GM12878 (cell line): Measurements from ENCODE around the gene SENP5. TPM values are rescaled to one million over a fixed set of nuclear protein-coding genes. Genes with fewer than 3 reads are reported as not detected.

ENCODE experiments used
- ATAC-seq: fragments of 200-7000 bp; cut with Tn5 transposase; 3 replicates; pipeline ENCODE4 v1.9.1; 2020; ENCODE audit warnings: mild to moderate bottlenecking, moderate library complexity
- BruUV-seq: library from RNA; stranded (reverse); fragments of 400-500 nt; replicated peaks from 2 replicates; lab custom pipeline; 2021; lab: Mats Ljungman, UMichigan
- CTCF ChIA-PET: fragments of 300-600 bp; sonication (Branson Sonifier 250); formaldehyde crosslinking; extraction: SDS; loops from one replicate; lab custom pipeline; 2021; ENCODE audit warnings: inconsistent platforms; lab: Yijun Ruan, JAX
- POLR2A ChIA-PET: fragments of 350-600 bp; formaldehyde crosslinking; extraction: SDS; loops from one replicate; lab custom pipeline; 2021; ENCODE audit warnings: inconsistent platforms; lab: Charles Lee
- RAD21 ChIA-PET: fragments of 300-600 bp; sonication (Branson Sonifier 250); formaldehyde crosslinking; loops from one replicate; lab custom pipeline; 2023; ENCODE audit warnings: antibody characterized with exemption; ENCODE audit not compliant: unreplicated experiment; lab: Charles Lee
- SMC1A ChIA-PET: fragments of 300-600 bp; sonication (Branson Sonifier 250); formaldehyde crosslinking; loops from one replicate; lab custom pipeline; 2023; ENCODE audit not compliant: unreplicated experiment, uncharacterized antibody; lab: Charles Lee
- DNase-seq: peaks from one replicate; pipeline ENCODE4 v3.0.0-alpha.2; 2011; ENCODE audit warnings: low read depth, low spot score
- FAIRE-seq: peaks from 3 replicates; lab custom pipeline; 2011; peaks lifted over from hg19 to GRCh38; lab: Jason Lieb, UNC
- H2AFZ ChIP-seq: 2 replicates; pipeline ENCODE4 v1.6.0; 2011; ENCODE audit warnings: low read depth, low read length, control low read depth; ENCODE audit not compliant: control insufficient read depth
- H3K27ac ChIP-seq: 2 replicates; pipeline ENCODE4 v1.5.1; 2011; ENCODE audit warnings: control low read depth; ENCODE audit not compliant: control insufficient read depth, insufficient read depth
- H3K27me3 ChIP-seq, 2 experiments: replicated peaks in 1 of 2; 2 replicates each; pipeline versions ENCODE4 v1.6.0 to v1.6.1; 2011; ENCODE audit warnings: low read length in 1 of 2; ENCODE audit not compliant: control insufficient read depth in 2 of 2, insufficient read depth in 2 of 2
- H3K36me3 ChIP-seq, 2 experiments: 2 replicates each; pipeline ENCODE4 v1.5.1; 2011; ENCODE audit warnings: low read length in 1 of 2; ENCODE audit not compliant: control insufficient read depth in 2 of 2, insufficient read depth in 2 of 2
- H3K4me1 ChIP-seq: 2 replicates; pipeline ENCODE4 v1.6.1; 2011; ENCODE audit warnings: mild to moderate bottlenecking, low read length, moderate library complexity, mixed read lengths; ENCODE audit not compliant: control insufficient read depth, insufficient read depth
- H3K4me2 ChIP-seq: 2 replicates; pipeline ENCODE4 v1.6.0; 2011; ENCODE audit warnings: control low read depth; ENCODE audit not compliant: control insufficient read depth, insufficient read depth
- H3K4me3 ChIP-seq: fragments of 200-600 bp; sonication (generic); 2 replicates; pipeline ENCODE4 v1.5.1; 2016
- H3K79me2 ChIP-seq: 2 replicates; pipeline ENCODE4 v1.6.0; 2011; ENCODE audit warnings: low read length; ENCODE audit not compliant: control insufficient read depth, insufficient read depth
- H3K9ac ChIP-seq: 2 replicates; pipeline ENCODE4 v1.8.0; 2011; ENCODE audit warnings: low read length, control low read depth, mixed read lengths; ENCODE audit not compliant: control insufficient read depth, insufficient read depth
- H3K9me3 ChIP-seq: replicated peaks from 3 replicates; pipeline ENCODE4 v1.5.1; 2011; ENCODE audit warnings: mild to moderate bottlenecking, low read length; ENCODE audit not compliant: control insufficient read depth, insufficient read depth
- H4K20me1 ChIP-seq: 2 replicates; pipeline ENCODE4 v1.6.0; 2011; ENCODE audit not compliant: control insufficient read depth, insufficient read depth
- DPF2 ChIP-seq: fragments of 450-650 bp; IDR thresholded peaks from 2 replicates; pipeline ENCODE4 v1.6.1; 2017; ENCODE audit warnings: mild to moderate bottlenecking
- MEF2A ChIP-seq: IDR thresholded peaks from 2 replicates; pipeline ENCODE4 v1.6.1; 2011; ENCODE audit warnings: low read depth, mild to moderate bottlenecking, low read length, moderate library complexity; ENCODE audit not compliant: insufficient read depth
- MYB ChIP-seq: fragments of 150-350 bp; IDR thresholded peaks from 2 replicates; pipeline ENCODE4 v1.6.1; 2014; ENCODE audit warnings: mild to moderate bottlenecking, low read depth, low read length, borderline replicate concordance
- PAX5 ChIP-seq: IDR thresholded peaks from 2 replicates; pipeline ENCODE4 v1.6.1; 2011; ENCODE audit warnings: low read depth, low read length, borderline replicate concordance
- PML ChIP-seq: IDR thresholded peaks from 2 replicates; pipeline ENCODE4 v1.6.1; 2012; ENCODE audit warnings: low read length, inconsistent platforms
- SIN3A ChIP-seq: IDR thresholded peaks from 2 replicates; pipeline ENCODE4 v1.6.1; 2012; ENCODE audit warnings: low read depth, low read length, improper control_type of control experiment
- WRNIP1 ChIP-seq: IDR thresholded peaks from 2 replicates; pipeline ENCODE4 v1.6.1; 2011; ENCODE audit warnings: low read depth, low read length, improper control_type of control experiment, borderline replicate concordance
- WGBS: methylation state at CpG from one replicate; pipeline ENCODE4 v1.1.6; 2016; ENCODE audit warnings: low lambda C conversion rate; ENCODE audit not compliant: insufficient replicate concordance, insufficient coverage; ENCODE audit errors: missing lambda C conversion rate; 5-methylcytosine and 5-hydroxymethylcytosine counted together
- in situ Hi-C: fragments of 300-500 bp; cut with MboI; formaldehyde crosslinking; loops from 9 replicates; pipeline ENCODE4 v1.14.3; 2018; ENCODE audit warnings: mixed read lengths
- intact Hi-C: fragments of 100-400 bp; cut with micrococcal nuclease; formaldehyde crosslinking; loops from one replicate; pipeline ENCODE4 v1.14.2; 2022; ENCODE audit not compliant: unreplicated experiment
- polyA plus RNA-seq, 11 experiments: library from polyadenylated mRNA; depleted of rRNA in 4 of 11; unstranded in 6 of 11; stranded (reverse) in 5 of 11; fragments of >200 nt; fragmentation: Nextera tagmentation in 4 of 11; fragmentation: Illumina TruSeq in 1 of 11; extraction: Ambion mirVana in 4 of 11; extraction: Trizol in 1 of 11; gene quantifications; 1 replicate in 1 of 11; 2 replicates in 10 of 11; pipeline versions ENCODE4 v1.2.1 to v1.2.3, GENCODE V29; 2011 to 2016; ENCODE audit warnings: inconsistent platforms in 2 of 11, missing spikeins in 2 of 11, low read depth in 1 of 11
- total RNA-seq, 4 experiments: library from RNA; depleted of rRNA in 3 of 4; stranded (reverse); fragments of >200 nt in 3 of 4; fragmentation: Illumina TruSeq in 1 of 4; extraction: Trizol in 1 of 4; gene quantifications; 2 replicates each; pipeline versions ENCODE4 v1.2.1 to v1.2.3, GENCODE V29; 2013 to 2021
- TF ChIP-seq, protein P1 (sequence below): IDR thresholded peaks from 2 replicates; pipeline ENCODE4 v1.6.1; 2011; ENCODE audit warnings: borderline replicate concordance, low read depth, mild to moderate bottlenecking, moderate library complexity, low read length; ENCODE audit not compliant: insufficient read depth, poor library complexity, severe bottlenecking
- TF ChIP-seq, protein P2 (sequence below): fragments of 450-650 bp; IDR thresholded peaks from 2 replicates; pipeline ENCODE4 v1.6.1; 2017; ENCODE audit warnings: mild to moderate bottlenecking
- TF ChIP-seq, protein P3 (sequence below): IDR thresholded peaks from 2 replicates; pipeline ENCODE4 v1.6.1; 2012; ENCODE audit warnings: low read length, inconsistent platforms

Gene SENP5
- total and polyA plus RNA-seq, 10 of the 15 experiments (the other 5 are each of a cell fraction or from before 2014, with no cell fraction given) = 6.4 to 28.4 (median 15.6) TPM

DNA sequence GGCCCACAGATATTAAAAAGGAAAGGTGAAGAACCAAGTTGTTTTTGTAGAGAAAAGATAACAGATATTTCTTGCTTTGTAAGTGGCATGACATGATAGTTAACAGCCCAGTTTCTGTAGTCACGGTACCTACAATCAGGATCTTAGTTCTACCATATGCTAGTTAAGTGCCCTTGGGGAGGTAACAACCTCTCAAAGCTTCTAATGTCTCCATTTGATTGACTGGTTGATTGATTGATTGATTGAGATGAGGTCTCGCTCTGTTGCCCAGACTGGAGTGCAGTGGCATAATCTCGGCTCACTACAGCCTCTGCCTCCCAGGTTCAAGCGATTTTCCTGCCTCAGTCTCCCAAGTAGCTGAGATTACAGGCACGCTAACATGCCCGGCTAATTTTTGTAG, 28.5 kb downstream of the SENP5 start:
- RAD21 ChIA-PET = no interaction called here
- Histone ChIP-seq H4K20me1 (no peaks in the 10 kb centered on the region), H3K36me3 (no peaks in the 10 kb centered on the region; a peak in 2 of 4 replicates), H3K9me3 (no peaks in the 10 kb centered on the region), H2AFZ (no peak overlapping the region), H3K4me1 (no peaks in the 10 kb centered on the region), H3K9ac (no peak overlapping the region), H3K4me2 (no peak overlapping the region), H3K27ac (no peak overlapping the region), H3K79me2 (peaks cover 15% of the 10 kb centered on the region), H3K4me3 (no peak overlapping the region), H3K27me3 (no peaks in the 10 kb centered on the region)
- ATAC-seq (no peak), DNase-seq (no peak), FAIRE-seq (no peak)
- no TSS peak for BruUV-seq
- in situ Hi-C loops = no loop called here
- WGBS = 96% methylated on average over 6 of the region's 6 CpGs
- CTCF ChIA-PET = no interaction called here
- intact Hi-C loops = no loop called here
- SMC1A ChIA-PET = no interaction called here
- TF ChIP-seq DPF2 = no peak
- no peak for TF ChIP-seq WRNIP1
- TF ChIP-seq, protein P1, sequence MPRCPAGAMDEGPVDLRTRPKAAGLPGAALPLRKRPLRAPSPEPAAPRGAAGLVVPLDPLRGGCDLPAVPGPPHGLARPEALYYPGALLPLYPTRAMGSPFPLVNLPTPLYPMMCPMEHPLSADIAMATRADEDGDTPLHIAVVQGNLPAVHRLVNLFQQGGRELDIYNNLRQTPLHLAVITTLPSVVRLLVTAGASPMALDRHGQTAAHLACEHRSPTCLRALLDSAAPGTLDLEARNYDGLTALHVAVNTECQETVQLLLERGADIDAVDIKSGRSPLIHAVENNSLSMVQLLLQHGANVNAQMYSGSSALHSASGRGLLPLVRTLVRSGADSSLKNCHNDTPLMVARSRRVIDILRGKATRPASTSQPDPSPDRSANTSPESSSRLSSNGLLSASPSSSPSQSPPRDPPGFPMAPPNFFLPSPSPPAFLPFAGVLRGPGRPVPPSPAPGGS = no peak
- no peak for TF ChIP-seq PML
- TF ChIP-seq MYB = no peak
- no peak for TF ChIP-seq MEF2A
- no peak for TF ChIP-seq PAX5
- TF ChIP-seq, protein P2, sequence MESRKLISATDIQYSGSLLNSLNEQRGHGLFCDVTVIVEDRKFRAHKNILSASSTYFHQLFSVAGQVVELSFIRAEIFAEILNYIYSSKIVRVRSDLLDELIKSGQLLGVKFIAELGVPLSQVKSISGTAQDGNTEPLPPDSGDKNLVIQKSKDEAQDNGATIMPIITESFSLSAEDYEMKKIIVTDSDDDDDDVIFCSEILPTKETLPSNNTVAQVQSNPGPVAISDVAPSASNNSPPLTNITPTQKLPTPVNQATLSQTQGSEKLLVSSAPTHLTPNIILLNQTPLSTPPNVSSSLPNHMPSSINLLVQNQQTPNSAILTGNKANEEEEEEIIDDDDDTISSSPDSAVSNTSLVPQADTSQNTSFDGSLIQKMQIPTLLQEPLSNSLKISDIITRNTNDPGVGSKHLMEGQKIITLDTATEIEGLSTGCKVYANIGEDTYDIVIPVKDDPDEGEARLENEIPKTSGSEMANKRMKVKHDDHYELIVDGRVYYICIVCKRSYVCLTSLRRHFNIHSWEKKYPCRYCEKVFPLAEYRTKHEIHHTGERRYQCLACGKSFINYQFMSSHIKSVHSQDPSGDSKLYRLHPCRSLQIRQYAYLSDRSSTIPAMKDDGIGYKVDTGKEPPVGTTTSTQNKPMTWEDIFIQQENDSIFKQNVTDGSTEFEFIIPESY = no peak
- TF ChIP-seq, protein P3, sequence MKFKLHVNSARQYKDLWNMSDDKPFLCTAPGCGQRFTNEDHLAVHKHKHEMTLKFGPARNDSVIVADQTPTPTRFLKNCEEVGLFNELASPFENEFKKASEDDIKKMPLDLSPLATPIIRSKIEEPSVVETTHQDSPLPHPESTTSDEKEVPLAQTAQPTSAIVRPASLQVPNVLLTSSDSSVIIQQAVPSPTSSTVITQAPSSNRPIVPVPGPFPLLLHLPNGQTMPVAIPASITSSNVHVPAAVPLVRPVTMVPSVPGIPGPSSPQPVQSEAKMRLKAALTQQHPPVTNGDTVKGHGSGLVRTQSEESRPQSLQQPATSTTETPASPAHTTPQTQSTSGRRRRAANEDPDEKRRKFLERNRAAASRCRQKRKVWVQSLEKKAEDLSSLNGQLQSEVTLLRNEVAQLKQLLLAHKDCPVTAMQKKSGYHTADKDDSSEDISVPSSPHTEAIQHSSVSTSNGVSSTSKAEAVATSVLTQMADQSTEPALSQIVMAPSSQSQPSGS = no peak
- no peak for TF ChIP-seq SIN3A
- POLR2A ChIA-PET = no interaction called here
